Stimulated activated CD8-positive, alpha-beta memory T cell treated with anti-CD3 and anti-CD28 coated beads, Interleukin-4, amount 100 ng/mL, for 1 hour (primary cell): ENCODE data around the gene RAMP1.
"Not testable (repeated sequence)": the region's sequence is repeated elsewhere in the genome, so short reads cannot be mapped to it uniquely, and the experiment has no call there.

Experiments
- DNase-seq, 2 donors: peaks; one replicate each; pipeline ENCODE4 v3.0.0-alpha.2; 2020; ENCODE audit warnings: low read depth in 2 of 2, low spot score in 1 of 2

RAMP1 gene

GRCh38 chr2:237859533-237860272 lies at the start of gene RAMP1:
TSS of gene RAMP1 (plus strand) at chr2:237859623. CDS start at chr2:237859676, 53 bp downstream.
- DNase-seq = no peak

DNA sequence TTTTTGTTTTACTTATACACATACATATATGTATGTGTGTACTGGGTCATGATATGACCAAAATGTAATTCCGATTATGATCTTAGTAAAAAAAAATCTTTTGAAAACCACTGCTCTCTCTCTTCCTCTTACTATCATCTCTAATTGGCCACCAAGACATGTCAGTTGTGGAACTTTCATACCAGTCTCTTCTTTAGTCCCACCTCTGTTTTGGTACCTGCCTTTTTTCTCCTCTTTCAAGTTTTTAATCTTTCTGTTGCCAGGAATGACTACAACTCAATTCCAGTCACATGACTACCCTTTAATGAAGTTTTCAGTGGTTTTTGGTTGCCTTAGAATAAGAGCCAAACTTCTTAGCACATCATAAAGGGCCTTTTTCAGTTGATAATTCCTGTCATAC lies 43.8 kb upstream of the RAMP1 start:
- no peak for DNase-seq

DNA sequence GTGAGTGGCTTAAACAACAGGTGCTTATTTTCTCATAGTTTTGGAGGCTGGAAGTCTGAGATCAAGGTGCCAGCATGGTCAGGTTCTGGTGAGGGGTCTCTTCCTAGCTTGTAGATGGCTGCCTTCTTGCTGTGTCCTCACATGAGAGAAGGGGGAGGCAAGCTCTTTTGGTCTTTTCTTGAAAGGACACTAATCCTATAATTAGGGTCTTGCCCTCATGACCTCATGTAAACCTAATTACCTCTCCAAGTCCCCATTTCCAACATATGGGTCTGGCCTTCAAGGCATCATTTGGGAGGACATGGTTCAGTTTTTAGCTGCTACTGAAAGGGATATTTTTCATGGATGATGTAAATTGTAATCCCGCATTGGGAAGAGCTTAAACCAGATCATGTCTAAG lies 42.9 kb upstream of the RAMP1 start:
- no peak for DNase-seq

- no peak for DNase-seq
Observed at GRCh38 chr2:237818066-237818473, 41.4 kb upstream of the RAMP1 start.

GRCh38 chr2:237819231-237819630 lies 40.2 kb upstream of the RAMP1 start:
- no peak for DNase-seq

- no peak for DNase-seq
Observed at GRCh38 chr2:237820421-237820820, 39.0 kb upstream of the RAMP1 start.

DNA sequence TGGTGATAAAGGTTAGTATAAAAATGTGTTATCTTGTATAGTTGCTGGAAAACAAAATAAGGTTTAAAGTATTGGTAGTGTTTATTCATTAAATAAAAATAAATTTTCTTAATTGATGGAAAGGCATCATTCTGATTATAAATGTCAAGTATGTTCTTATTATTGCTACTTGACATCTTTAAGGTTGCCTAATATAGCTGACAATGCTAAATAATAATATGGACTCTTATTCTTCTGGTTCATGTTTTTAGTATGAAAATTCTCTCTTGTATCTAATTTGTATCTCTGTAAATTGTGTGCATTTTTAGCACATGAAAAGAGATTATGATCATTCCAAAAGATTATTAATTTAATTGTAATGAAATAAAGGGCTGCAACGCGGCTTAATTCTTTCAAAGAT lies 35.9 kb upstream of the RAMP1 start:
- no peak for DNase-seq

DNA sequence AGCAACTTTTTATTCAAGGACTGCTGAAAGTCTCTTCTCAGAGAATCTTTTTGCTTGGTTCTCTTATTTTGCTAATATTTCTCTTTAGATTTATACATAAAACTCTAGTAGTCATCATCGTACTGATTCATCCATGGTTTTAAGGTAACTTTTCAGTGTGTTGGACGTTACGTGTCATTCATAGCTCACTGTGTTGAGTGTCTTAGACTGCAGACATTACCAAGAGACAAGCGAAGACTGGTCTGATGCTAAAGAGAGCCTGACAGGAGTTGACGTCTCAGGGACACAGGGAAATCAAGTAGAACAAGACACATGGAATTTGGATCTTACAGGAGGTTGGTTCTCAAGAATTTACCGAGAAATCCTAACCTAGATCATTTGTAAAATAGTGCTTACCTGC lies 35.3 kb upstream of the RAMP1 start:
- no peak for DNase-seq

- no peak for DNase-seq
Observed at GRCh38 chr2:237827421-237827987, 31.9 kb upstream of the RAMP1 start.

DNA sequence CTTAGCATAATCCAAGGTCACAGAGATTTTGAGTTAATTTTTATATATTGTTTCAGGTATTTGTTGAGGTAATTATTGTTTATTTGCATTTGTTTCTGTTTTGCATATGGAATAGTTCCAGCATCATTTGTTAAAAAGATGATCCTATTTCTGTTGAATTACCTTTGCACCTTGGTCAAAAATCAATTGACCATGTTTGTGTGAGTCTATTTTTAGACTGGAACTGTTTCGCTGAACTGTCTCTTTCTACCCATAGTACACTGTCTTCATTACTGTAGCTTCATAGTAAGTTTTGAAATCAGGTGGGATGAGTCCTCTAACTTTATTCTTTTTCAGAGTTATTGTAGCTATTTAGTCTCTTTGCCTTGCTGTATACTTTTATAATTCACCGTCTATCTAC lies 28.9 kb upstream of the RAMP1 start:
- no peak for DNase-seq

DNA sequence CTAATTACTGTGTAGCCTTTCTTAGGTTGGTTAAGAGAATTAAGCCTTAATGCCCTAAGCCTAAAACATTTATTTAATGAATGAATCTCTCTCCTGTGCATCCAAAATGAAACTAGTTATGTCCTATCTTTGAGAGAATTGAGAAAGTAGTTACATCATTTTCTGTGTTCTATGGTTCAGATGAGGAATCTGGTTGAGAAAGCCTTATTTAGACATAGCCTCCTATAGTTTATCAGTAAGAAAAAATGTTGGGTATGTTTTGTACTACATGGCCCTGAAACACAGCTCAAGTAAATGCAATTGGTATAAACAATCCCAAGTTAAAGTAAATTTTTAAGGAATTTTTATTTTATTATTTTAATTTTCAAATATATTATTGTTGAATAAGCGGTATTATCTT lies 25.9 kb upstream of the RAMP1 start:
- no peak for DNase-seq

DNA sequence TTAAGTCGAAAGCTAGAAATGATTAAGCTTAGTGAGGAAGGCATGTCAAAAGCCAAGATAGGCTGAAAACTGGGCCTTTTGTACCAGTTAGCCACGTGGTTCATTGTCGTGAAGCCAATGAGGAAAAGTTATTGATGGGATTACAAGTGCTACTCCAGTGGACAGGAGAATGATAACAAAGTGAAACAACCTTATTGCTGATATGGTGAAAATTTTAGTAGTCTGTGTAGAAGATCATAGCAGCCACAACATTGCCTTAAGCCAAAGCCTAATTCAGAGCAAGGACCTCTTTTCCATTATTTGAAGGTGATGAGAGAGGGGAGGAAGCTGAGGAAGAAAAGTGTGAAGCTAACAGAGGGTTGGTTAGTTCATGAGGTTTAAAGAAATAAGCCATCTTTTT lies 24.1 kb upstream of the RAMP1 start:
- no peak for DNase-seq

GRCh38 chr2:237841051-237841450 lies 18.4 kb upstream of the RAMP1 start:
- no peak for DNase-seq

DNA sequence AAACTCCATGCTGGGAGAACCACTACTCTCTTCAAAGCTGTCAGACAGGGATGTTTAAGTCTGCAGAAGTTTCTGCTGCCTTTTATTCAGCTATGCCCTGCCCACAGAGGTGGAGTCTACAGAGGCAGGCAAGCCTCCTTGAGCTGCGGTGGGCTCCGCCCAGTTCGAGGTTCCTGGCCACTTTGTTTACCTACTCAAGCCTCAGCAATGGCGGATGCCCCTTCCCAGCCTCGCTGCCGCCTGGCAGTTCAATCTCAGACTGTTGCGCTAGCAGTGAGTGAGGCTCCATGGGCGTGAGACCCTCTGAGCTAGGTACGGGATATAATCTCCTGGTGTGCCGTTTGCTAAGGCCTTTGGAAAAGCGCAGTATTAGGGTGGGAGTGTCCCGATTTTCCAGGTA lies 10.5 kb upstream of the RAMP1 start:
- not testable (repeated sequence) for DNase-seq

- no peak for DNase-seq
Observed at GRCh38 chr2:237854295-237854694, 5.1 kb upstream of the RAMP1 start.

GRCh38 chr2:237857791-237858190 lies 1.6 kb upstream of the RAMP1 start:
- no peak for DNase-seq

DNA sequence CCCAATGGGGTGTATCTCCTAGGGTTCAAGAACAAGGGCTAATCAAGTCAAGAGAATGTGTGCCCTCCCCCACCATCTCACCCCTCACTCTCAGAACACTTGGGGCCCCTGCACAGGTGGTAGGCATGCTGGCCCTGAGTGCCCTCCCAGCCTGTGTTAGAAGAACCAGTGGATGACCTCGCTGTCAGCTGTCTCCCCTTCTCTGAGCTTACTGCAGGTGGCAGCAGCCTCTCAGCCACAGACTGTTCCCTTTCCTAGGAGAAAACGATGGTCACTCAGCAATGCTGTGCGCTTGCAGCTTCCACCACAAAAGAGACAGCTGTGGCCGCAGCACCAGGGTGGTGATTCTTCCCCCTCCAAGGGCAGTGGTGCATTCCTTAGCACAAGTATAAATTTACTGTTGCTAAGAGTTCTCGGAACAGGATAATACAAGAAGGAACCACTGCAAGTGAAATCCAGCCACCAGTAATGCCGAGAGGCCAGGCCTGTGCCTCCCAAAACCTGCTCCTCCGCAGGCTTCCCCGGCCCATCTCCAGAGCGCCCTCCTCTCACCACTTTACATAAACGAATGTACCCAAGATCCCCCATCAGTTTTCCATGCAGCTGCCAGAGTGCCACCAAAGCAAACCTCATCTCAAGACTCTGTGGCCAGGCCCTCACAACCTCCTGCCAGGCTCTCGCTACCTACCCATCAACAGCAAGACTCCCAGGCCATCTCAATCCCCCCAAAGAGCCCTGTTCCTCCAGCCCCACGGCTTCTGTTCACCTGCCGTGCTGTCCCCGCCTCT lies 935 bp upstream of the RAMP1 start:
- DNase-seq = no peak

GRCh38 chr2:237859082-237859433 lies 365 bp upstream of the RAMP1 start:
- no peak for DNase-seq

- no peak for DNase-seq
Observed at GRCh38 chr2:237860273-237860935, 981 bp downstream of the RAMP1 start.

GRCh38 chr2:237861875-237862527 lies 2.6 kb downstream of the RAMP1 start:
- no peak for DNase-seq

- no peak for DNase-seq
Observed at GRCh38 chr2:237862528-237862895, 3.1 kb downstream of the RAMP1 start.
